GM12891 (cell line): ENCODE data around the gene RUVBL2.
"Not testable (repeated sequence)": the region's sequence is repeated elsewhere in the genome, so short reads cannot be mapped to it uniquely, and the experiment has no call there.

ENCODE experiments used
- DNase-seq: peaks from one replicate; pipeline ENCODE4 v3.0.0; 2011; ENCODE audit warnings: low spot score; ENCODE audit not compliant: insufficient read length
- FAIRE-seq: peaks from 2 replicates; lab custom pipeline; 2011; peaks lifted over from hg19 to GRCh38; lab: Jason Lieb, UNC
- PAX5 ChIP-seq: IDR thresholded peaks from 2 replicates; pipeline ENCODE4 v1.6.1; 2011; ENCODE audit warnings: low read length, moderate library complexity, mild to moderate bottlenecking; ENCODE audit not compliant: insufficient read depth, severe bottlenecking
- POLR2A ChIP-seq: IDR thresholded peaks from 2 replicates; pipeline ENCODE4 v1.6.1; 2011; ENCODE audit warnings: low read depth, low read length, control low read depth
- POLR2AphosphoS5 ChIP-seq: IDR thresholded peaks from 2 replicates; pipeline ENCODE4 v1.6.1; 2011; ENCODE audit warnings: low read depth, low read length, control low read depth
- POU2F2 ChIP-seq: IDR thresholded peaks from 2 replicates; pipeline ENCODE4 v1.6.1; 2011; ENCODE audit warnings: low read depth, mild to moderate bottlenecking, control low read depth, low read length, moderate library complexity
- SPI1 ChIP-seq: IDR thresholded peaks from 2 replicates; pipeline ENCODE4 v1.6.1; 2011; ENCODE audit warnings: low read depth, low read length, control low read depth
- TAF1 ChIP-seq: IDR thresholded peaks from 2 replicates; pipeline ENCODE4 v1.6.1; 2011; ENCODE audit warnings: low read depth, low read length, control low read depth

RUVBL2 gene

DNA sequence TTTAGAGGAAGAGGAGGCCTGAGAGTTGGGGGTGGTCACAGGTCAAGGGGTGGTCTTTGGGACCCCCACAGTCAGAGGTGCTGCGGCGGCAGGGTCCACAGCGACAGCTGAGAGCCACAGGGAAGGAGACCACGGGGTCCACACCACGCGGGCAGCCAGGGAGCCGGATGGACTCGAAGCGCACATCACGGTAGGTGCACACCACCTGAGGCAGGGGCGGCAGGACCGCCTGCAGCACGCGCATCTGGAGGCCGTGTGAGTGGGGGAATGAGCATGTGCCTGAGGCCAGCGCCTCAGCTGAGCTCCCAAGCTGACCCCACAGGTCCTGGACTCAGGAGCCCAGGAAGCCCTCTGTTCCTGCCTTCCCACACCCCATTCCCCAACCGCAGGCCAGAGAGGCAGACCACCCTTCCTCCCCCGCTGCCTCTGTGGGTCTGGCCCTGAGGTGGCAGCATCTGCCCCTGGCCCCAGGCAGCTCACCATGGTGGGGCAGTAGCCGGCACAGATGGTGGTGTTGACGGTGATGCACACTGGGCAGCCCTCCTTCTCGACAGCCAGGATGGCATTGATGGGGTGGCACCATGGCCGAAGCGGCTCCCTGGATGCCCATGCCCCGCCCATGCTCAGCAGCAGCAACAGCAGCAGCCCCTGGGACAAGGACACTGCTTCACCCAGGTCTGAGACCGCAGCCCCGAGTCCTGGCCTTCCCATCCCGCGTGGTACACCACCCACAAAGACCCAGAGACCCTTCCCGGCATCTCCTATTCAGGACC lies 22.6 kb downstream of the RUVBL2 start:
- DNase-seq: no peak
- TF ChIP-seq POLR2A: no peak
- no peak for TF ChIP-seq SPI1
- no peak for TF ChIP-seq TAF1
- TF ChIP-seq PAX5: no peak
- TF ChIP-seq POLR2AphosphoS5: no peak
- TF ChIP-seq POU2F2: no peak
- FAIRE-seq: no peak

- TF ChIP-seq POLR2A (no peak), PAX5 (no peak), POLR2AphosphoS5 (no peak), SPI1 (no peak)
- FAIRE-seq: no peak
Observed at GRCh38 chr19:49017041-49017665, 23.5 kb downstream of the RUVBL2 start, which contains the start of gene LHB. Gene LHB, minus strand, starts transcription at chr19:49017091. Its CDS starts 10 bp downstream, at chr19:49017081.

DNA sequence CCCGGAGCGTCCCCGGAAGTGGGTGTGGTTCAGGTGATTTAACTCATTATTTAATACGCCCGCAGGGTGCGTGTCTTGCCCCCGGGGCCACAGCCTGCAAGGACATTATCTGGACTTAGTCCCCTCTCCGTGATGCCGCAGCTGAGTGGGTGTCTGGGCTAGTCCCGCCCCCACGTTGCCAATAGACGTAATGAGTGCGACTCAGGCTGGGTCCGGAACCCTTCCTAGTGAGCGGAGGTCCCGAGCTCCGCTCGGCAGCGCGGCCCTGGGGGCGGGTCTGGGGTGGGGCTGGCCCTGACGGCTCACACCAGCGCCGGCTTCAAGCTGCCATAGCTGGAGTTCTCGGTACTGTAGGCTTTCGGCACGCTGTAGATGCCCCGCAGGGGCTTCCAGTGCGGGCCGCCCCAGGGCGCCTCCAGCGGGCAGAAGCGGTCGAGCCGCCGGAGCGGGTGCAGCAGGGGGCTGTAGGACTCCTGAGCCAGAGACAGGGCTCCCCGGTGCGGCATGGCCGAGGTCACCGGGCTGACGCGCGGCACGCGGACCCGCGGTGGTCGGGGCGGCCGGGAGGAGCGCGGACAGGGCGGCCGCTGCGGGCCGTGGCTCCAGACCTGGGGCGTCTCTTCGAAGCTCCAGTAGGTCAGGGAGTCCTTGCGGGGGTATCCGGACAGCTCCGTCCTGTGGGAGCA lies 24.1 kb downstream of the RUVBL2 start:
- FAIRE-seq: peak; percentile 45
- DNase-seq: peak; percentile 89
- no peak for TF ChIP-seq PAX5
- no peak for TF ChIP-seq POU2F2
- no peak for TF ChIP-seq SPI1
- TF ChIP-seq POLR2AphosphoS5: no peak
- no peak for TF ChIP-seq POLR2A

More at GRCh38 chr19:49017041-49017665, 23.5 kb downstream of the RUVBL2 start, which contains the start of gene LHB:
- DNase-seq: no peak

DNA sequence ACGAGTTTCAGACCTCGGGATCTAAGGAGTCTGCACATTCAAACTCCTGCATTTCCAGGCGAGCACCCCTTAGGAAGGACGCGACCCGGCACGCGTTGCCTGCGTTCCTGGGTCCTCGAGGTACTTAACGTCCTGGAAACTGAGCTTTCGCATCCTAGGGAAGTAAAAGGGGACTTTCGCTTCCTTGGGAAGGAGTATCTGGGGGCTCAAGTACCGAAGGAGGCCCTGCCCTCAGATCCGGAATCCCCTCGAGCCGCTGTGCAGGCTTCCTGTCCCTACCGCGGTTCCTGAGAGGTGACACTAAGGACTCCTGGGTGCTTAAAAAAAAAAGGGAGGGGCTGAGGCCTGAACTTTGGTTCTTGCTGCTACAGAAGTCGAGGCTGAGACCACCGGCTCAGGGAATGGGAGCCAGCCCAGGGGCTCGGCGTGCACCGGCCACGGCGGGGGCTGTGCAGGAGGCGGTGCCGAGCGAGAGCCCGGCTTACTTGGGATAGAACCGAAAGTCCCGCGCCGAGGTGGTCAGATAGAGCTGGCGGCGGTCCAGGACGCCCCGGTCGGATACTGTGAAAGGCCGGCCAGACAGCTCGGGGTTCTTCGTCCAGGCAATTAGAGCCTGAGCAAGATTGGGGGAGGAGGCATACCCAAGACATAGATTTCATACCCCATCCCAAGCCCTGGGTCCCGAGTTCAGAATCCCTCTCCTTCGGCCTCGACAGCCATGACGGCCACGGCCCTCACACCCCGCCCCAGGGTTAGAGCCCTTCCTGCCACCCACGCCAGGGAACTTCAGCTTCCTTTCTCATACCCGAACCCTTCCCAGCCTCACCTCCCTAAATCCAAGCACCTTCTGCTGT lies 24.9 kb downstream of the RUVBL2 start:
- DNase-seq: not testable (repeated sequence)
- FAIRE-seq: peak; percentile 13

GRCh38 chr19:49019242-49019932 lies 25.7 kb downstream of the RUVBL2 start:
- FAIRE-seq (no peak), DNase-seq (no peak)
- no peak for TF ChIP-seq POU2F2
- no peak for TF ChIP-seq POLR2A
- no peak for TF ChIP-seq SPI1
- no peak for TF ChIP-seq POLR2AphosphoS5
- no peak for TF ChIP-seq TAF1
- TF ChIP-seq PAX5: no peak

GRCh38 chr19:49020342-49020741 lies 26.7 kb downstream of the RUVBL2 start:
- TF ChIP-seq TAF1 (no peak), POU2F2 (no peak), SPI1 (no peak), PAX5 (no peak), POLR2A (no peak), POLR2AphosphoS5 (no peak)
- DNase-seq (no peak), FAIRE-seq (no peak)

DNA sequence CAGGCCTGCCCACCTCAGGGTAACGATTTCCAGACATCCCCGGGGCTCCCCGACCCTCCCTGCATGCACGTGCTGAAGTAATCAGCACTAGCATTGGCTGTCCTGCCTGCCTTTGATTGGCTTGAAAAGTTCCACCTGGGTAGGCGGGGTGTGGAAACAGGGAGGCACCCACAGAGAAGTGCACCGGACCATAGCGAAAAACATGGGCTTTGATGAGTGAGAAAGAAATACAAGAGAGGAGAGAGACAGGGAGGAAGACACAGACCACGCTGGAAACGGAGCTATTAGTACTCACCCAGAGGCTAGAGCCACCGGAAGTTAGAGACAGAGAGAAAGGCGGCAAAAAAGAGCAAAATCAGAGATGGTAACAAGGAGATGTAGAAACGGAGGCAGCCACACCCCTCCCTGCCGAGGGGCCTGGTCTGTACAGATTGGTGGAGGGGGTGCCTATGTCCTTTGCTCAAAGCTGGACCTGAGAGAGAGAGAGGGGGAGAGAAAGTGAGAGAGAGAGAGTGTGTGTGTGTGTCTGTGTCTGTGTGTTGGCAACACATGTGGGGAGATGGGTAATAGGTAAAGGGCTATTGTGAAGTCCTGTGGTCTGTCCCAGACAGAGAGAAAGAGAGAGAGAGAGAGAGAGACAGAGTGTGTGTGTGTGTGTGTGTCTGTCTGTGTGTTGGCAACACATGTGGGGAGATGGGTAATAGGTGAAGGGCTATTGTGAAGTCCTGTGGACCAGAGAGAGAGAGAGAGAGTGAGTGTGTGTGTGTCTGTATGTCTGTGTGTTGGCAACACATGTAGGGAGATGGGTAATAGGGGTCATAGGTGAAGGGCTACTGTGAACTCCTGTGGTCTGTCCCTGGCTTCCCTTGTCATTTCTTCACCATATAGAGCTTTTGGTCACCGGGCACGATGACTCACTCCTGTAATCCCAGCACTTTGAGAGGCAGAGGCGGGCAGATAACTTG lies 27.5 kb downstream of the RUVBL2 start:
- TF ChIP-seq SPI1 (no peak), PAX5 (no peak)
- FAIRE-seq (no peak), DNase-seq (no peak)

- TF ChIP-seq SPI1 (no peak), POLR2A (no peak), POLR2AphosphoS5 (no peak), PAX5 (no peak), TAF1 (no peak), POU2F2 (no peak)
- DNase-seq: no peak
- FAIRE-seq: no peak
Observed at GRCh38 chr19:49022116-49022515, 28.4 kb downstream of the RUVBL2 start.

- not testable (repeated sequence) for FAIRE-seq
Observed at GRCh38 chr19:49024233-49024632, 30.5 kb downstream of the RUVBL2 start, which contains the start of gene CGB3. Gene CGB3, minus strand, starts transcription at chr19:49024333. Its CDS starts 362 bp downstream, at chr19:49023971.

GRCh38 chr19:49025088-49025487 lies 31.4 kb downstream of the RUVBL2 start:
- not testable (repeated sequence) for DNase-seq, FAIRE-seq

More at GRCh38 chr19:49024233-49024632, 30.5 kb downstream of the RUVBL2 start, which contains the start of gene CGB3:
- DNase-seq: not testable (repeated sequence)

GRCh38 chr19:49025599-49025998 lies 31.9 kb downstream of the RUVBL2 start:
- FAIRE-seq, DNase-seq: not testable (repeated sequence)

DNA sequence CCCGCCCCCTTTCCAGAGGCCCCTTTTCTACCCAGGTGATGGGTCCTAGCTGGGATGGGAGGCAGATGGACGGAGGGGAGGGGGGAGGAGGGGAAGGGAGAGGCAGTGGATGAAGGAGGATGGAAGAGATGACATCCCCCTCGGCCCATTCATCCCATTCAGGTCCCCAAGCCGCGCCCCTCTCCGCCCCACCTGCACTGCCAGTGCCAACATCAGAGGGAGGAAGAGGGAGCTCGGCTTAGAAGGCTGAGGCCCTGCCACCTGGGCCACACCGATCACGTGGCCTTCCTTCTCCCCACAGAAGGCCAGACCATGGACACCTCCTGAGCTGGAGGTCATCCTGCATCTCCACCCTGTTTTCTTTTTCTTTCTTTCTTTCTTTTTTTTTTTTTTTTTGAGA lies 35.0 kb downstream of the RUVBL2 start:
- not testable (repeated sequence) for FAIRE-seq, DNase-seq
